AG04449 (cell line): ENCODE data around the gene FAAH2.

ENCODE experiments used
- CTCF ChIA-PET: fragments of 350-600 bp; formaldehyde crosslinking; extraction: SDS; loops from one replicate; lab custom pipeline; 2021; ENCODE audit warnings: antibody characterized with exemption; lab: Yijun Ruan, JAX
- POLR2A ChIA-PET: fragments of 400-600, 350-600 bp; formaldehyde crosslinking; extraction: SDS; loops from one replicate; lab custom pipeline; 2020; ENCODE audit warnings: antibody characterized with exemption, inconsistent platforms; lab: Yijun Ruan, JAX
- DNase-seq: peaks from one replicate; pipeline ENCODE4 v3.0.0-alpha.2; 2010; ENCODE audit warnings: low read depth, low spot score
- H3K4me3 ChIP-seq: 2 replicates; pipeline ENCODE4 v1.5.1; 2011; ENCODE audit warnings: low read depth, mild to moderate bottlenecking, control low read depth, low read length
- TF ChIP-seq, protein P1 (sequence below): IDR thresholded peaks from one replicate; pipeline ENCODE4 v1.5.1; 2011; ENCODE audit warnings: mild to moderate bottlenecking, moderate library complexity, low read length, control low read depth, inconsistent platforms; ENCODE audit not compliant: insufficient read depth; ENCODE audit errors: missing control alignments

FAAH2 gene, protein sequence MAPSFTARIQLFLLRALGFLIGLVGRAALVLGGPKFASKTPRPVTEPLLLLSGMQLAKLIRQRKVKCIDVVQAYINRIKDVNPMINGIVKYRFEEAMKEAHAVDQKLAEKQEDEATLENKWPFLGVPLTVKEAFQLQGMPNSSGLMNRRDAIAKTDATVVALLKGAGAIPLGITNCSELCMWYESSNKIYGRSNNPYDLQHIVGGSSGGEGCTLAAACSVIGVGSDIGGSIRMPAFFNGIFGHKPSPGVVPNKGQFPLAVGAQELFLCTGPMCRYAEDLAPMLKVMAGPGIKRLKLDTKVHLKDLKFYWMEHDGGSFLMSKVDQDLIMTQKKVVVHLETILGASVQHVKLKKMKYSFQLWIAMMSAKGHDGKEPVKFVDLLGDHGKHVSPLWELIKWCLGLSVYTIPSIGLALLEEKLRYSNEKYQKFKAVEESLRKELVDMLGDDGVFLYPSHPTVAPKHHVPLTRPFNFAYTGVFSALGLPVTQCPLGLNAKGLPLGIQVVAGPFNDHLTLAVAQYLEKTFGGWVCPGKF

DNA sequence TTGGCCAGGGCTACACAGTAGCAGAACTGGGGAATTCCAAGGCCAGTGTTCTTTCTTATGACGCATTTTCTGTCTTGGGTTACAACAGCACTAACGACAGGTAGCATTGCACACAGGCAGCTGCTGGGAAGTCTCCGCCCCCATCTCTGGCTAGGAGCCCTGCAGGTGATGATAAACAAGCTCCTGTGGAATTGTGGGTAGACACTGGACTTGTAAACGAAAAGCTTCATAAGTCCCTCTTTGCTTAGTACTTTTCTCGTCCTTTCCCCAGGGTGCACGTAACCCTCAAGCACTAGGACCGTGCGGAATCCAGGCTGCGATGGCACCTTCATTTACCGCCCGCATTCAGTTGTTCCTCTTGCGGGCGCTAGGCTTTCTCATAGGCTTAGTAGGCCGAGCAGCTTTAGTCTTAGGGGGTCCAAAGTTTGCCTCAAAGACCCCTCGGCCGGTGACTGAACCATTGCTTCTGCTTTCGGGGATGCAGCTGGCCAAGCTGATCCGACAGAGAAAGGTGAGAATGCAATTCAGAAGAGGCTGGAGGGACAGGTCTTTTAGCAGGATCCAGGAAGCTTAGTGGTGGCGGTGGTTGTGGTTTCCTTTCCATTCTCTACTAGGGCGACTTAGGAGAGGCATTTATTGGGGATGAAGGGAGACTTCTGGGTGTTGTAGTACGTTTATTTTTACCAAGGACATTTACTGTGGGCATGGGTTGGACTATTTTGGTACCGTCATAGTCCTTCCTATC lies at the start of gene FAAH2:
FAAH2 (plus strand) TSS at position 200 of the 745 bp plus-strand sequence; CDS start at position 320, 120 bp downstream.
- ChIA-PET CTCF (no interaction called here), POLR2A (no interaction called here)
- DNase-seq = no peak
- no peak within 1 kb of the TSS for H3K4me3 ChIP-seq
- TF ChIP-seq, protein P1, sequence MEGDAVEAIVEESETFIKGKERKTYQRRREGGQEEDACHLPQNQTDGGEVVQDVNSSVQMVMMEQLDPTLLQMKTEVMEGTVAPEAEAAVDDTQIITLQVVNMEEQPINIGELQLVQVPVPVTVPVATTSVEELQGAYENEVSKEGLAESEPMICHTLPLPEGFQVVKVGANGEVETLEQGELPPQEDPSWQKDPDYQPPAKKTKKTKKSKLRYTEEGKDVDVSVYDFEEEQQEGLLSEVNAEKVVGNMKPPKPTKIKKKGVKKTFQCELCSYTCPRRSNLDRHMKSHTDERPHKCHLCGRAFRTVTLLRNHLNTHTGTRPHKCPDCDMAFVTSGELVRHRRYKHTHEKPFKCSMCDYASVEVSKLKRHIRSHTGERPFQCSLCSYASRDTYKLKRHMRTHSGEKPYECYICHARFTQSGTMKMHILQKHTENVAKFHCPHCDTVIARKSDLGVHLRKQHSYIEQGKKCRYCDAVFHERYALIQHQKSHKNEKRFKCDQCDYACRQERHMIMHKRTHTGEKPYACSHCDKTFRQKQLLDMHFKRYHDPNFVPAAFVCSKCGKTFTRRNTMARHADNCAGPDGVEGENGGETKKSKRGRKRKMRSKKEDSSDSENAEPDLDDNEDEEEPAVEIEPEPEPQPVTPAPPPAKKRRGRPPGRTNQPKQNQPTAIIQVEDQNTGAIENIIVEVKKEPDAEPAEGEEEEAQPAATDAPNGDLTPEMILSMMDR = no peak

- ChIA-PET CTCF (no interaction called here), POLR2A (no interaction called here)
- H3K4me3 ChIP-seq = no peak overlapping the region
- TF ChIP-seq, protein P1 = no peak
- DNase-seq = no peak
Observed at GRCh38 chrX:57241967-57242366, 44.5 kb upstream of the FAAH2 start.

- no peak for DNase-seq
- TF ChIP-seq, protein P1 = no peak
- H3K4me3 ChIP-seq = no peak overlapping the region
- POLR2A ChIA-PET = no interaction called here
- CTCF ChIA-PET = no interaction called here
Observed at GRCh38 chrX:57251965-57252364, 34.5 kb upstream of the FAAH2 start.

- DNase-seq = no peak
- ChIA-PET POLR2A (no interaction called here), CTCF (no interaction called here)
- H3K4me3 ChIP-seq = no peak overlapping the region
- TF ChIP-seq, protein P1 = no peak
Observed at GRCh38 chrX:57265126-57265525, 21.4 kb upstream of the FAAH2 start.

- no peak for DNase-seq
- POLR2A ChIA-PET = no interaction called here
- no peak overlapping the region for H3K4me3 ChIP-seq
- CTCF ChIA-PET = no interaction called here
- TF ChIP-seq, protein P1 = no peak
Observed at GRCh38 chrX:57266275-57266674, 20.2 kb upstream of the FAAH2 start.

DNA sequence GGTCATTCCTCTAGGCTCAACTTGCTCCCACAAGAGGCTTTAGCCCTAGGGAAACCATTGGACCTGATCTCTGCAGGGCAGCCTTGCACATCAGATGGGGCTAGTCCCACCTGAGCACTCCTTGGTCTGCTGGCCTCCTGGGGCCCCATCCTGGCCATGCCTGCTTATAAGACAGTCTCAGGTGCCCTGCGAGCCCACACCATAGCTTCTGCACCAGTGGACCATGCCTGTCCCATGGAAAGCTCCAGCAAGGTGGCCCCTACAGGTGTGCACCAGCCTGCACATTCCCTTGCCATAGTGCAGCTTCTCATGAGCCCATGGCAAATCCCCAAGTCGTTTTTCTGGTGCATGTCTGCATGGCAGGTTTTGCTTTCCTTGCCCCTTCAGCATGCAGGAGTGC lies 19.6 kb upstream of the FAAH2 start:
- TF ChIP-seq, protein P1 = no peak
- no peak overlapping the region for H3K4me3 ChIP-seq
- DNase-seq = no peak
- ChIA-PET POLR2A (no interaction called here), CTCF (no interaction called here)
